ENCODE measurements around the gene ZNF783.

The ZNF783 gene

GRCh38 chr7:149281508-149282330 lies 19.7 kb downstream of the ZNF783 start:
- H3K4me3 ChIP-seq (ENCODE audit: low read depth, low read length), result no peak overlapping the region
- TF ChIP-seq CTCF (IDR thresholded peaks at IDR 0.05; ENCODE audit: low read depth, low read length, missing control alignments), result no peak
- no peak for DNase-seq (ENCODE audit: low read depth)

- no peak for DNase-seq (ENCODE audit: low read depth)
- TF ChIP-seq CTCF (IDR thresholded peaks at IDR 0.05; ENCODE audit: low read depth, low read length, missing control alignments), result no peak
- H3K4me3 ChIP-seq (ENCODE audit: low read depth, low read length), result no peak overlapping the region
Observed at GRCh38 chr7:149282331-149282655, 20.3 kb downstream of the ZNF783 start.

GRCh38 chr7:149283321-149283720 lies 21.3 kb downstream of the ZNF783 start:
- no peak for TF ChIP-seq CTCF (IDR thresholded peaks at IDR 0.05; ENCODE audit: low read depth, low read length, missing control alignments)
- H3K4me3 ChIP-seq (ENCODE audit: low read depth, low read length), result no peak overlapping the region
- no peak for DNase-seq (ENCODE audit: low read depth)

- no peak for DNase-seq (ENCODE audit: low read depth)
- no peak overlapping the region for H3K4me3 ChIP-seq (ENCODE audit: low read depth, low read length)
- TF ChIP-seq CTCF (IDR thresholded peaks at IDR 0.05; ENCODE audit: low read depth, low read length, missing control alignments), result no peak
Observed at GRCh38 chr7:149284343-149284742, 22.3 kb downstream of the ZNF783 start.

- peak overlapping the region; percentile 70 for H3K4me3 ChIP-seq (ENCODE audit: low read depth, low read length)
- peak; percentile 70 for DNase-seq (ENCODE audit: low read depth)
- TF ChIP-seq CTCF (IDR thresholded peaks at IDR 0.05; ENCODE audit: low read depth, low read length, missing control alignments), result peak; percentile 12
Observed at GRCh38 chr7:149284850-149285585, 23.0 kb downstream of the ZNF783 start.

- H3K4me3 ChIP-seq (ENCODE audit: low read depth, low read length), result peak overlapping the region; percentile 70
- DNase-seq (ENCODE audit: low read depth), result no peak
- TF ChIP-seq CTCF (IDR thresholded peaks at IDR 0.05; ENCODE audit: low read depth, low read length, missing control alignments), result no peak
Observed at GRCh38 chr7:149285603-149286002, 23.6 kb downstream of the ZNF783 start.

All from GM12864 (cell line).